ENCODE data around the gene TTLL7.

DNA sequence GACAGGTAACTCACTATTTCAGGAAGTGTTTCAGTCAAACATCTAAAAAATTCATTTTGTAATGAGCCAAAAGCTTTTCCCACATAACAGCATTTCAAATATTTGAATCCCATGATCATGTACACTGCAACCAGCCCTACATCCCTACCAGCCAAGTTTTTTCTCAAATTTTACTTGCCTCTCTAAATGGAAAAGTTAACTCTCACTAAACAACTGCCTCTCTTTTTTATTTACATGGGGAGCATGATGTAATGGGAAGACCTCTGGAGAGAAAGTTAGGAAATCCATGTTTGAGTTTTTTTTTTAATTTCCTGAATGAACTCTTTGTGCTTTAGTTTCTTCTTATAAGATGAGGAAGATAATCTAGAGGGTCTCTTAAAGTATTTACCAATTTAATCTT is 70.5 kb downstream of the TTLL7 start:
- TF ChIP-seq, protein P1, sequence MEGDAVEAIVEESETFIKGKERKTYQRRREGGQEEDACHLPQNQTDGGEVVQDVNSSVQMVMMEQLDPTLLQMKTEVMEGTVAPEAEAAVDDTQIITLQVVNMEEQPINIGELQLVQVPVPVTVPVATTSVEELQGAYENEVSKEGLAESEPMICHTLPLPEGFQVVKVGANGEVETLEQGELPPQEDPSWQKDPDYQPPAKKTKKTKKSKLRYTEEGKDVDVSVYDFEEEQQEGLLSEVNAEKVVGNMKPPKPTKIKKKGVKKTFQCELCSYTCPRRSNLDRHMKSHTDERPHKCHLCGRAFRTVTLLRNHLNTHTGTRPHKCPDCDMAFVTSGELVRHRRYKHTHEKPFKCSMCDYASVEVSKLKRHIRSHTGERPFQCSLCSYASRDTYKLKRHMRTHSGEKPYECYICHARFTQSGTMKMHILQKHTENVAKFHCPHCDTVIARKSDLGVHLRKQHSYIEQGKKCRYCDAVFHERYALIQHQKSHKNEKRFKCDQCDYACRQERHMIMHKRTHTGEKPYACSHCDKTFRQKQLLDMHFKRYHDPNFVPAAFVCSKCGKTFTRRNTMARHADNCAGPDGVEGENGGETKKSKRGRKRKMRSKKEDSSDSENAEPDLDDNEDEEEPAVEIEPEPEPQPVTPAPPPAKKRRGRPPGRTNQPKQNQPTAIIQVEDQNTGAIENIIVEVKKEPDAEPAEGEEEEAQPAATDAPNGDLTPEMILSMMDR (IDR thresholded peaks at IDR 0.05): no peak
- no peak for TF ChIP-seq POLR2A (IDR thresholded peaks at IDR 0.05)
